Right lobe of liver (tissue), 6 donors: Measurements from ENCODE around the gene NOL4L. TPM values are rescaled to one million over a fixed set of nuclear protein-coding genes. Genes with fewer than 3 reads are reported as not detected.

ENCODE experiments used
- ATAC-seq, 4 donors: fragments of 200-7000 bp; cut with Tn5 transposase; one replicate each; pipeline ENCODE4 v1.9.1; 2020; ENCODE audit warnings: mild to moderate bottlenecking in 4 of 4, moderate library complexity in 4 of 4
- DNase-seq, 3 donors: peaks; one replicate each; pipeline ENCODE4 v3.0.0-alpha.2; 2020
- H3K27ac ChIP-seq, 3 donors: fragments of 200-600 bp; one replicate each; pipeline ENCODE4 v1.8.0; 2022
- H3K27me3 ChIP-seq, 2 donors: fragments of 200-600 bp; one replicate each; pipeline ENCODE4 v1.8.0; 2022
- H3K36me3 ChIP-seq, 4 donors: fragments of 200-600 bp; sonication (generic) in 1 of 4; one replicate each; pipeline versions ENCODE4 v1.5.1 to v1.8.0; 2017 to 2022; ENCODE audit warnings: control low read depth in 1 of 4
- H3K4me1 ChIP-seq, 4 donors: fragments of 200-600 bp; sonication (generic) in 1 of 4; one replicate each; pipeline versions ENCODE4 v1.5.1 to v1.8.0; 2017 to 2022; ENCODE audit warnings: control low read depth in 1 of 4
- H3K4me3 ChIP-seq, 3 donors: fragments of 200-600 bp; one replicate each; pipeline ENCODE4 v1.8.0; 2022
- H3K9me3 ChIP-seq, 4 donors: fragments of 200-600 bp; sonication (generic) in 1 of 4; one replicate each; pipeline versions ENCODE4 v1.5.1 to v1.8.0; 2017 to 2022; ENCODE audit warnings: control low read depth in 1 of 4
- POLR2A ChIP-seq: fragments of 450-650 bp; IDR thresholded peaks from one replicate; pipeline ENCODE4 v1.6.1; 2017; ENCODE audit warnings: antibody characterized with exemption, mild to moderate bottlenecking
- WGBS: methylation state at CpG from one replicate; pipeline ENCODE4 v1.1.6; 2018; ENCODE audit warnings: low coverage, low lambda C conversion rate; ENCODE audit not compliant: insufficient coverage; ENCODE audit errors: missing lambda C conversion rate; 5-methylcytosine and 5-hydroxymethylcytosine counted together
- intact Hi-C, 2 donors: fragments of 100-400 bp; cut with DNase I; formaldehyde crosslinking; loops; one replicate each; pipeline versions ENCODE4 v1.11.2 to v1.14.1; 2022
- total RNA-seq, 6 experiments: library from RNA; depleted of rRNA in 2 of 6; stranded (reverse); fragments of >200 nt in 2 of 6; fragmentation: NEBNext Ultra II Directional in 3 of 6; extraction: Animal tissue kit (Norgen Biotek cat#: 25700) in 3 of 6; gene quantifications; one replicate each; pipeline versions ENCODE4 v1.1.0 to v1.2.4, GENCODE V29; 2016 to 2023
- TF ChIP-seq, protein P1 (sequence below), 4 donors: fragments of 200-600 bp in 3 of 4; fragments of 450-650 bp in 1 of 4; IDR thresholded peaks; one replicate each; pipeline versions ENCODE4 v1.5.1 to v1.8.0; 2016 to 2022; ENCODE audit warnings: antibody characterized with exemption in 4 of 4, mild to moderate bottlenecking in 2 of 4
- donor health status: DM: no; HTN: yes; CAD: no.
- donor health status: DM: no; HTN: no; CAD: no.
- donor health status: DM: no; HTN: no; CAD: no.
- donor health status: DM: no; HTN: yes; CAD: no.
- donor health status: DM: no; HTN: yes; CAD: no.

The NOL4L gene
- total RNA-seq, 6 experiments from 2014 or later: 4.3 to 6.5 (median 5.7) TPM

DNA sequence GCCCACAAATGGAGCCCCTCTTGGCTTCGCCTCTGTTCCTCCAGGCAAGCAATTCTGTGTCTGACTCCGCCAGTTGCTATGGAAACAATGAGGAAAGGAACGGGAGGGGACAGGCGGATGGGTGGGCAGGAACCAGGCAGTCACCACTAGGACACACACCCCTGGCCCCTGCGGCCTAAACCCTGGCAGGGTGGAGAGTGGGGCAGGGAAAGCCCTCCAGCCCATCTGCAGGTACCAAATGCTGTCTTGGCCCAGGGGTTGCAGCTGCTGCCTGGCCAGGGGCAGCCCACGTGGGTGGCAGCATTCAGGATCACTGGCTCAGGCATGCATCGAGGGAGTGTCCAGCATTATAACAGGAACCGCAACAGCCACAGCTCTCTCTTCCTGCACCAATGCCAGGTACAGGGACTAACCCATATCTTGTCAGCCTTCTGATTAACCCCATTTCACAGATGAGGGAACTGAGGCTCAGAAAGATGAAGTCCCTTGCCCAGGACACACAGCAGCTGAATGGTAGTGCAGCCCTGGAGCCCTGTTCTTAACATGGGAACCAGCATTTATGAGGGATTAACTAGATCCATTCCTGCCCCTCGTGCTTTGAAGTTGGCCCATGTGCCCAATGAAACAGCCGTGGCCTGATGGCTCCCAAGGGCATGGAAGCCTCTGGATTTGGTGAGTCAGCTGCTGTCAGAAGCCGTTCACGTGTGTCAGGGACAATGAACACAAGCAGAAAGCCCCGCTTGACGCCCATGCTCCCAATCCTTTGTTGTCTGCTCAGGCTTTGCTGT lies 66.3 kb downstream of the NOL4L start:
- H3K4me1 ChIP-seq: peaks cover 0 to 24% (median 0%) of the 10 kb centered on the region in 4 donors
- WGBS: 55% methylated on average over 5 of the region's 14 CpGs
- H3K27ac ChIP-seq: no peak overlapping the region
- no peak overlapping the region for H3K4me3 ChIP-seq
- TF ChIP-seq, protein P1, sequence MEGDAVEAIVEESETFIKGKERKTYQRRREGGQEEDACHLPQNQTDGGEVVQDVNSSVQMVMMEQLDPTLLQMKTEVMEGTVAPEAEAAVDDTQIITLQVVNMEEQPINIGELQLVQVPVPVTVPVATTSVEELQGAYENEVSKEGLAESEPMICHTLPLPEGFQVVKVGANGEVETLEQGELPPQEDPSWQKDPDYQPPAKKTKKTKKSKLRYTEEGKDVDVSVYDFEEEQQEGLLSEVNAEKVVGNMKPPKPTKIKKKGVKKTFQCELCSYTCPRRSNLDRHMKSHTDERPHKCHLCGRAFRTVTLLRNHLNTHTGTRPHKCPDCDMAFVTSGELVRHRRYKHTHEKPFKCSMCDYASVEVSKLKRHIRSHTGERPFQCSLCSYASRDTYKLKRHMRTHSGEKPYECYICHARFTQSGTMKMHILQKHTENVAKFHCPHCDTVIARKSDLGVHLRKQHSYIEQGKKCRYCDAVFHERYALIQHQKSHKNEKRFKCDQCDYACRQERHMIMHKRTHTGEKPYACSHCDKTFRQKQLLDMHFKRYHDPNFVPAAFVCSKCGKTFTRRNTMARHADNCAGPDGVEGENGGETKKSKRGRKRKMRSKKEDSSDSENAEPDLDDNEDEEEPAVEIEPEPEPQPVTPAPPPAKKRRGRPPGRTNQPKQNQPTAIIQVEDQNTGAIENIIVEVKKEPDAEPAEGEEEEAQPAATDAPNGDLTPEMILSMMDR (IDR thresholded peaks at IDR 0.05): no peak
- TF ChIP-seq POLR2A: no peak
- no peaks in the 10 kb centered on the region for H3K36me3 ChIP-seq
- no peaks in the 10 kb centered on the region for H3K9me3 ChIP-seq
- ATAC-seq (no peak), DNase-seq (no peak)
- intact Hi-C loops: loop anchor here in 1 of 2 donors (5.0 kb wide), 1 partner anchor 134 kb away; no protein-coding TSS in a partner anchor
- H3K27me3 ChIP-seq: no peaks in the 10 kb centered on the region

DNA sequence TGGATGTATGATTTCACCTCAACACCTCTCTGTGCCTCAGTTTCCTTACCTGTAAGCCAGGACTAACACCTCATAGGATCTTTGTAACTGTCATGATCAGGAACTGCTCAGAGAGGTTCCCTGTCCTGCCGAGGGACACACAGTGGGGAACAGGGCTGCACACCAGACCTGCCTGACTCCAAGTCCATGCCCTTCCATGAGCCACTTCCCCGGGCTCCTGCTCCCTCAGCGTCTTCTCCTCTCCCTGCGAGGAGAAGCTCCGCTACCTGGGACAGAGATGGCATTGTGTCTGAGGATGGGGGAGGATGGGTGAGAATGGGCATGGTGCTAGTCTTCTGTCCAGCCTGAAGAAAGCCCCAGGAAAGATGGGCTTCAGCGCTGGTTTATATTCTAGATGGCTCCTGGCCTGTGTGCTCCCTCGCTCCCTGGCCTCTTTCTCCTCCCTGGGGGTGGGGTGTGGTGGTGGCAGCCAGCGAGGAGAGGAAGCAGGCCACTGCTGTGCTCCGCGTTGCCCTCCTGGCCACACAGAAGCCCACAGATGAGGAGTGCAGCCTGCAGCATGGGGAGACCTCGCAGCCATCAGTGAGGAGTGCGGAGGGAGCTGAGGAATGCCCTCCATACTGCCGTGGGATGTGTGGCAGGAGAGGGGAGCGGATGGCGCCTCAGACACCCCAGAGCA lies 67.1 kb downstream of the NOL4L start:
- Histone ChIP-seq H3K27me3 (no peaks in the 10 kb centered on the region), H3K27ac (no peak overlapping the region), H3K4me3 (no peak overlapping the region), H3K36me3 (no peaks in the 10 kb centered on the region), H3K4me1 (peaks cover 0 to 32% (median under 1%) of the 10 kb centered on the region in 4 donors), H3K9me3 (no peaks in the 10 kb centered on the region)
- WGBS: 61% methylated on average over 4 of the region's 15 CpGs
- ATAC-seq (no peak), DNase-seq (no peak)
- TF ChIP-seq POLR2A: no peak
- TF ChIP-seq, protein P1 (IDR thresholded peaks at IDR 0.05): no peak
- intact Hi-C loops: loop anchor here in 1 of 2 donors (5.0 kb wide), 1 partner anchor 134 kb away; no protein-coding TSS in a partner anchor

DNA sequence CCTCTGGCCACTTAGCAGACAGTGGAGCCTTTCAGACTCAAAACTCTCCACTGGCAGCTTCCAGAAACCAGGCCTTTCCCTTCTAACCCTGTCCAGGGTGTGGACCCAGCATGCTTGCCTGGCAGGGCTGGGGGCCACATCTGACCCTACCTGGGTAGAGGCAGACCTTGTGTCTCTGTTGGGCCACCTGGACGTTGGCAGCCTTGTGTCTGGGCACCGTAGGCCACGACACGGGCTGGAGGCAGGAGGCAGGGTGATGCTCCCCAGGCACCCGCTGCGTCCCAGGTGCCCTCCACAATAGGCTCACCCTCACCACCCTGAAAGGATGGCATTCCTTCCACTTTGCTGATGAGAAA lies 67.6 kb downstream of the NOL4L start:
- TF ChIP-seq, protein P1 (IDR thresholded peaks at IDR 0.05): no peak
- no peak for TF ChIP-seq POLR2A
- Histone ChIP-seq H3K9me3 (no peaks in the 10 kb centered on the region), H3K27me3 (no peaks in the 10 kb centered on the region), H3K4me3 (no peak overlapping the region), H3K36me3 (no peaks in the 10 kb centered on the region), H3K27ac (no peak overlapping the region), H3K4me1 (peaks cover 0 to 37% (median 2%) of the 10 kb centered on the region in 4 donors)
- 75% methylated on average over 4 of the region's 6 CpGs for WGBS
- intact Hi-C loops: loop anchor here in 1 of 2 donors (5.0 kb wide), 1 partner anchor 135 kb away; no protein-coding TSS in a partner anchor
- ATAC-seq (no peak), DNase-seq (no peak)

DNA sequence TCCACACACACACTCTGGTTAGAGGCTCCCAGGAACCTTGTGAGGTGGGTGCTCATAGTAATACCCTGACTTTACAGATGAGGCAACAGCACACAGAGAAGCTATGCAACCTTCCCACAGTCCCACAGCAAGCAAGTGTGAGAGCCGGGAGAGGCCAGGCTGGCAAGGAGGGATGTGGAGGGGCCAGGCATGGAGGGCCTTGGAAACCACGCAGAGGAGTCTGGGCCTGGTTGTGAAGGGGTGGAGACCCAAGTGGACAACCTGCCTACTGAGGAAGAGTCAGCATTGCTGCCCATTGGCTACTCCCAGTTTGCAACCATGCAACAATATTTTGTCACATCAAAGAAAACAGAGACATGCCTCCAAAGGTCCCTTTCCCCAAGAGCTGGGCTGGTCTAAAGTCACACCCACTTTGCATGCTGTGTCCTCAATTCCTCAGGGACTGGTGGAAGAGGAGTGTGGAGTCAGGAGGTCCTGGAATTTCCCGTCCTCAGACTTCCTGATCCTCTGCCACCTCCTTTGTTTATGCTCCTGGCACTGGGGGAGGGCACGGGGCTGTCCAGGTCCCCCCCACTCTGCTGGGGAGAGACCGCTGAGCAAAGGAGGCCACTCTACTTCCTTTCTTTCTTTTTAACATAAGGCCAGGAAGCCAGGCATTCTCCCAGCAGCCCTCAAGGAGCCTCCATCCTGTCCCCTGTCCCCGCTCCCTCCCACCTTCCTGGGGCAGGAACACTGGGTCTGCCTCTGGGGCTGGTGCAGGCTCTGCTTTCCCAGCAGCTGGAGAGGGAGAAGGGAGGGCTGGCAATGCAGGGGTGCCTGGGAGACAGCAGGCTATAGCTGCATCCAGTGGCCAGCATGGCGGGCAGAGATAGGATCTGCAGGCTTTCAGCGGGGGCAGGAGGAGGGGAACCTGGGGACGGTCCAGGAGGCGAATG lies 68.3 kb downstream of the NOL4L start:
- no peak for DNase-seq

More for the DNA sequence above, 68.3 kb downstream of the NOL4L start:
- Histone ChIP-seq H3K36me3 (no peaks in the 10 kb centered on the region), H3K27ac (no peak overlapping the region), H3K4me1 (peaks cover 0 to 37% (median 2%) of the 10 kb centered on the region in 4 donors), H3K9me3 (no peaks in the 10 kb centered on the region), H3K4me3 (no peak overlapping the region), H3K27me3 (no peaks in the 10 kb centered on the region)
- no peak for TF ChIP-seq POLR2A
- TF ChIP-seq, protein P1 (IDR thresholded peaks at IDR 0.05): no peak
- peak in 3 of 4 donors; percentile 2 to 10 (median 10) for ATAC-seq
- intact Hi-C loops: loop anchor here in 1 of 2 donors (5.0 kb wide), 1 partner anchor 135 kb away; no protein-coding TSS in a partner anchor
- WGBS: 78% methylated on average over 3 of the region's 10 CpGs
